Endothelial cell of hepatic sinusoid (primary cell): ENCODE data around the gene KCP.

ENCODE experiments used
- in situ Hi-C: cut with HindIII; loops from 2 replicates; pipeline ENCODE4 v1.10.0; 2017; ENCODE audit warnings: low sequenced_read_pairs

KCP gene

DNA sequence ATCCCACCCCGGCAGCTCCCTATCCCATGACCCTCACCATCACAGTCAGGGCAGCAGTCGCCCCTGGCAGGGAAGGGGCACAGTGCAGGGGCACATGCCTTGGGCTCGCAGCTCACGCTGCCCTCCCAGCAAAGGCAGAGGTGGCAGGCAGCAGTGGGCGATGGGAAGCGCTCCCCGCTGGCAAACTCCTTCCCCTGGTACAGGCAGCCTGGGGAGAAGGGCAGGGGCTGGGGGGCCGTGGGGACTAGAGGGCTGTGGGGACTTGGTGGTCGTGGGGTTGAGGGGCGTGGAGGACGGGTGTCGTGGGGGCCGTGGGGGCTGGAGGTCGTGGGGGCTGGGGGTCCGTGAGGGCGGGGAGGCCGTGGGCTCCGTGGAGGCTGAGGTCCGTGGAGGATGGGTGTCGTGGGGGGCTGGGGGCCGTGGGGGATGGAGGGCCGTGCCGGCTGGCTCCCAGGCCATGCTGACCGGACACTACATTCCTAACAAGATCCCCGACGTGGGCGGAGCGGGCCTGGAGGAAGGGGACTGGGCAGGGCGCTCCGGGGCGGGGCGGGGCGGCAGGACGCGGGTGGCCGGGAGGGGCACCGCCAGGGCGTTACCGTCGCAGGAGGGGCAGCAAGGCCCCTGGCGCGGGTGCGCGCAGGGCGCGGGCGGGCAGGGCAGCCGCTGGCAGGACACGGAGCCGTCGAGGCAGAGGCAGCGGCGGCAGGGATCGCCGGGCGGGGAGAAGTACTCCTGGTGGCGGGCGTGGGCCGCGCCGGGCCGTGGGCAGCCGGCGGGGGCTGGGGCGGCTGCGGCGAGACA lies 20.0 kb downstream of the KCP start:
- in situ Hi-C loops, result no loop called here

DNA sequence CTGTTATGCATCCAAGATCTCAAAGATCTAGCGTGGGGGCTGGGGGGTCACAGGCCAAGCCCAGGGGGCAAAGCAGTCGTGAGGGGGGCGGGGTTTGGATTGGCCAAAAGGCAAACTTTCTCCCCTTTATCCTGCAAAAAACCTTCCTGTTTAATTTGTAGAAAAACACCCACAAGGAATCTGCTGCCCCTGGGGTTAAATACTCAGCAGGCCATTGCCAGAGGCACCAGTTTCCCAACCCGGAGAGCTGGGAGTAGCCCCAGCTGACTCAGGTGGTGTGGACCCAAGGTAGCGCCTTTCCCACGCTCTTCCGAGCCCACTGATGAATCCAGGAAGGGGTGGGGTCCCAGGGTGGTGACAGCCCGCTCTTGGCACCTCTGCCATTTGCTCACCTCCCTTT lies 21.4 kb downstream of the KCP start:
- in situ Hi-C loops, result no loop called here

DNA sequence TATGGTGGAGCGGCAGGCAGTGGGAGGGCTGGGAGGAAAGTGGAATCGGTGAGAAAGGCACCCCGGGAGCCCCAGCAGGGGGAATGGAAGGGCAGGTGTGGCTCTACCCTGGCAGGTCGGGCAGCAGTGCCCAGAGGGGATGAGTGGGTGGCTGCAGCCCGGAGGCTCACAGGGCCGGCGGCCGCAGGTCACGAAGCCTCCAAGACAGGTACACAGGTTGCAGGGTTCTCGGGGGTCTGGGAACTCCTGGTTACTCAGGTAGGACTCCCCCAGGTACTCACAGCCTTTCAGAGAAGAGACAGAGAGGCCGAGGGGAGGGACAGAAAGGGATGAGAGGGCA lies 21.8 kb downstream of the KCP start:
- in situ Hi-C loops, result no loop called here

DNA sequence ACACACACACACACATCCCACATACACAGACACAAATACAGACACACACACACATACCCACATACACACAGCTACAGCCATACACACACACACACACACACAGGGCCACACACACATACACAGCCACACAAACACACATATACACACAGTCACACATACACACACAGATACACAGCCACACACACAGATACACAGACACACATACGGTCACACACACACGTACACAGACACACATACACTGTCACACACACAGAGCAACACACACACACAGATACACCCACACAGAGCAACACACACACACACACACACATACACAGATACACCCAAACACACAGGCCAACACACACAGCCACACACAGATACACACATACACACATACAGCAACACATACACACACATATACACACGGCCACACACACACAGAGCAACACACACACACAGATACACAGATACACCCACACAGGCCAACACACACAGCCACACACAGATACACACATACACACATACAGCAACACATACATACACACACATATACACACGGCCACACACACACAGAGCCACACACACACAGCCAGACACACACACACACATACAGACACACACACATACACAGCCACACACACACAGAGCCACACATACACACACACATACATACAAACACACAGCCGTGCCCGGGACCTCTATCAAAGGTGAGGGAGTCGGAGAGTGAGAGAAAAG lies 22.3 kb downstream of the KCP start:
- in situ Hi-C loops, result no loop called here

DNA sequence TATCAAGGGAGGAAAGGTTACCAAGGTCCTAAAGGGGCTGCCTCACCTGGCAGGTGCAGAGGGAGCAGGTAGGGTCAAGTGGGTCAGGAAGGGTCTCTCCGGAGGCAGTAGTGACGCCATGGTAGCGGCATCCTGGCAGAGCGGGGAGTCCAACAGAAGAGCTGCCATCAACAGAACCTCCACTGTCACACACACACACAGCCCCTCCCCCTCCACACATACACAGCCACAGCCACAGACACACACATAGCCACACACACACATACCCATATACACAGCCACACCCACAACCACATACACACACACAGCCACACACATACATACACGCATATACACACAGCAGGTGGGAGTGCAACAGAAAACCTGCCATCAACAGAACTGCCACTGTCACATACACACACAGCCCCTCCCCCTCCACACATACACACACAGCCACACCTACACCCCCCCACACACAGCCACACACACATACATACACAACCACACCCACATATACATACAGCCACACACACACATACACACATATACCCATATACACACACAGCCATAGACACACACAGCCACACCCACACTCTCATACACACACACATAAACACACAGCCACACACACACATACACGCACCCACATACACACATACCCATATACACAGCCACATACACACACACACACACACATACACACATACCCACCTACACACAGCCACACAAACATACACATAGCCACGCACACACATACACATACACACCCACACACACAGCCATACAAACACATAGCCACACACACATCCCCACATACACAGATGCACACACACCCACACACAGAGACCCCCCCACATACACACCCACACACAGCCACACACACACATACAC lies 23.1 kb downstream of the KCP start:
- in situ Hi-C loops, result no loop called here

DNA sequence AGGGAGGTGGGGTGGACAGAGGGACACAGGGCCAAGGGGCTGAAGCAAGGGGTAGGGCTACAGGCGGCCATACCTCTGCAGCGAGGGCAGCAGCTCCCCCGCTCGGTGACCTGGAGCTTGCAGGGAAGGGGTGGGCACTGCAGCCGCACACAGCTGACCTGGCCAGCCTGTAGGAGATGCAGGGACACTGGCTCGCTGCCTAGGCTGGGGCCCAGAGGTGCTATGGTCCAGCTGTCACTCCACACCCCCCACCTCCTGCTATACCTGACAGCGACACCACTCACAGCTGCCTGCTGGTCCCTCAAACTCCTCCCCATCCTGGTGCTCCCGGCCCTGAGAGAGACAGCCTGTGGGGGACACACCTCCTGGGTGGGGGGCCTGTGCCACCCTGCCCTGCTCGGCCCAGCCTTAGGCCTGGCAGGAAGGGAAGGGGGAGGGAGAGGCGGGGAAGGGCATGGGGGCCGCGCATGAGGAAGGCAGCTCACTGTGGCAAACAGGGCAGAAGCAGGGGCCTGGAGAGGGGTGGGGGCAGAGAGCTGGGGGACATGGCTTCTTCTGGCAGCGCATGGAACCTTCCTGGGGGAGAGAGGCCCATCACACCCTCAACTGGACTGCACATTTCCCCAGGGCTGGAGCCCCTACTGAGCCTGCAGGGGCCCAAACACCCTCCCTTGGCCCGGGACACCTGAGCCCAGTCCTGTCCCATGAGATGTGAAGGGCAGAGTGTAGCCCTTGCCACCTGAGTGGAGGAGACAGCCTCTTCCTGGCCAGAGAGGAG lies 23.9 kb downstream of the KCP start:
- in situ Hi-C loops, result no loop called here

DNA sequence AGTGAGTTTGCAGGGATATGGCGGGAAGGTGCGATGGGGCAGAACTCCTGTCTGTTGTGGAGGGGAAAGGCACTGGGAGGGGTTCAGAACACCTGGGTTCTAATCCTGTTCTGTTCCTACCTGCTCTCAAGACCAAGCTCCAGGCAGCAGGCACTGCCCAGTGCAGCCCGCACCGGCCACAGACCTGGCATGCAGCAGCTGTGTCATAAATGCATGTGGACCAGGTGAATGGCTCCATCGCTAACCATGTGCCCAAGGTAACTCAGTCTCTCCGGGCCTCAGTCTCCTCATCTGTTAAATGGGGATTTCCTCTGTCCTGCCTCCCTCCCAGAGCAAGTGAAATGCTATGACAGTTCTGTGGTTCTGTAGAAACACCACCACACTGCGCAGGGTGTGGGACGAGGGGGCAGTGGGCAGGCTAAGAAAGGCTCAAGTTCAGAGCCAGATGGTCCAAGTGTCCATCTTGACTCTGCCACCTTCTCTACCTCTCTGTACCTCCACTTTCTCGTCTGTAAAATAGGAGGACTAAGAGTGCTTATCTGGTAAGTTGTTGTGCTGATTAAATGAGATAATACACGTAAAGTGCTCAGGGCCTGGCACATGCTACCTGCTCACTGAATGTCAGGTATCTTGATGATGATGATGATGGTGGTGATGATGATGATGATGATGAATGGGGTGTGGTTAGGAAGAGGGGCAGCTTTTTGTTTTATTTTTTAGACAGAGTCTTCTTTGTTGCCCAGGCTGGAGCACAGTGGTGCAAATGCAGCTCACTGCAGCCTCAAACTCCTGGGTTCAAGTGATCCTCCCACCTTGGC lies 24.9 kb downstream of the KCP start:
- in situ Hi-C loops, result no loop called here

DNA sequence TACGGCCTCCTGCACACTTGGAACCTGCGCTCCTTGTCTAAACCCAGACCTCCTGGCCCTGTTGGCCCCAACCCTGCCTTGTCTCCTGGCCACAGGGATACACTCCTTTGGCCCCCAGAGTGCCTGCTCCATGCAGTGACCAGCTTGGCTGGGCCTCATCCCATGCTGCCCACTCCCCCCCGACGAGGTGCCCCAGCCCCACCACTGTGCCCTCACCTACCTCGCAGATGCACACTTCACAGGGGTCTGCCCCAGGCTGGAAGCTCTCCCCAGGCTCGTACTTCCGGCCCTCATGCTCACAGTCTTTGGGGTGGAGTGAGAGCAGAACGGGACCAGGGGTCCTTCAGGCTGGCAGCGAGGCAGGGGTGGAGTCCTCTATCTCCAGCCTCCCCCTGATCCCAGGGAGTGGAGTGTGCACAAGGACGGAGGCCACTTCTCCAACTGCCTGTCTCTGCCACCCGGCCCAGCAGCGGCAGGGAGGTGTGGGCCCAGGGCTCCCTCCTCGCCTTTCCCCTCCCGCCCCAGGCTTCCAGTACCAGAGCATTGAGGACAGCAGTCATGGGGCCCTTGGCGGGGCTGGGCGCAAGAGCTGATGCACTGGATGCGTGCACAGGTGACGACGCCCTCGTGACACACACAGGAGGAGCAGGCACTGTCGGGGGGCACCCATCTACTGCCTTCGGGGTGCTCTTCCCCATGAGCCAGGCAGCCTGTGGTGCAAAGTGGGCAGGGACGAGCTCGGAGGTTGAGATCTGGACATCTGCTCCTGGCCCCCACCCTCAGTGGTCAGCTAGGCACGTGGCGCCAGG lies 25.7 kb downstream of the KCP start:
- in situ Hi-C loops, result no loop called here

DNA sequence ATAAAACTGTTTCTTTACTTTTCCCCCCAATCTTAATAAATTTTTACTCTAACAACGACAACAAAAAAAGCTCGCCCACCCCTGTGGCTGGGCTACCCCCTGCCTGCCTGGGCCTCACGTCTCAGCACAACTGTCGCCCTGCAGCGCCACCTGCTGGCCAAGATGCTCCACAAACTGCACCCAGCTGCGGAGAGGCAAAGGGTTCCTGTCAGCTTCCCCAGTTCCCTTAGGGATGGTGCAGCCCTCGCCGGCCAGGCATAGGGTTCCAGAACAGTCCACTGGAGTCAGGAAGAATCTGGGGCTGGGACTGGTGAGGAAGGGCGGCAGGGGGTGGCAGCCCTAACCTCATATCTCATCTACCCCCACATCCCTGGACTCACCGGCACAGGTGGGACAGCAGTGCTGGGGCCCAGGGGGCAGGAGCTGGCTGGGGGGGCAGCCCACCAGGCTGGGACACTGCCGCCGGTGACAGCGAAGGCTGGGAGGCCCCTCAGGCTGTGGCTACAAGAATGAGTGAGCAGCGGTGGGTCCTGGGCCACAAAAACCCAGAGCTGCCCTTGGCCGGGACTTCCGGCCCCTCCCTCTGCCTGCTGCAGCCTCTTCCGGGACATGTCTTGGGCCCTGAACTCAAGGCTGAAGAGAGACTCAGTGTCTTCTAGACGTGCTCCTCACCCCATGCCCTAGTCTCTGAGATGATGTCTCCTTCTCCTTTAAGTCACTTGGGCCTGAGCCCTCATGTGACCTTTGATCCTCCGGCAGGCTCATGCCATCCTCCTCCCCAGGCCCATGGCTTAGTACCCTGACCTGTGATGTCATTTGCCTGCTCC lies 26.7 kb downstream of the KCP start:
- in situ Hi-C loops, result no loop called here

DNA sequence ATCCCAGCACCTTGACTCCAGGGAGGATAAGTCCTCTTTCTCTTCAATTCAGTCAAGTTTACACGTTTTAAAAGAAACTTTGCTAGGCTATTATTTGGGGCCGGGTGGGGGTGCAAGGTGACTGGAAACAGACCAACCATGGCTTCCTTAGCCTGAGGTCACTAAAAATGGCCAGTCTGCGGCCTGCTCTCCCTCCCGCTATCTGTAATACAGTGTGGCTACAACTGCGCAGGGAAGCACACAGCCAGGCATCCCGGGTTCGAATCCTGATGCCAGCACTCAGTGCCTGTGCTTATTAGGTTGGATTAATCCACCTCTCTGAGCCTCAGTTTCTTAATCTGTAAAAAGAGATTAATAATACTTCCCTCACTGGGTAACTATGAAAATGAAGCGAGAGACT lies 28.4 kb downstream of the KCP start:
- in situ Hi-C loops, result no loop called here

DNA sequence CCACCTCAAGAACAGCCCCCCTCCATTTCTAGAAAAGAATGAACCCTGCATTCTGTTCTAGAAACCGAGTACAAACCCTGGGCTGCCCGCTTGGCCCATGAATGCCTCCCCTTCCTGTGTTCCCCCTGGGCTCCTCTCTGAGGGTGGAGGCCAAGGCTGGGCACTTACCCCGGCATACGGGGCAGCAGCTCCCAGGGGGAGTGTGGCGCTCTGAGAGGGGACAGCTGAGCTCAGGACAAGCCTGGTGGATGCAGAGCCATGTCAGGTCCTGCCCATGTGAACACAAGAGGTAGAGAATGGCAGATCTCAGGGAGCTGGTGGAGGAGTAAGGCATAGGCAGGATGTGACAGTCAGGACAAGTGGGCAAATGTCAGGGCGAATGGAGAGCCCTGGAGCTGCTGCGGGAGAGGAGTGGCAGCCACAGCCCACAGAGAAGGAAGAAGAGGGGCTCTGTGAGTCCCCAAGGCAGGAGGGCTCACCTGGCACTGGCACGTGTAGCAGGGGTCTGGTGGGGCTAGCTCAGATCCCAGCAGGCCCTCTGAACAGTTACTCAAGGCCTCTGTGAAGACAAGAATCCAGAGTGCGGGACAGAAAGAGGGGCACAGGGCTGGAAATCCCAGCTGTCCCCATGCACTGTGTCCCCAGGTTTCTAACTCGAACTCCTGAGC lies 28.9 kb downstream of the KCP start:
- in situ Hi-C loops, result no loop called here

DNA sequence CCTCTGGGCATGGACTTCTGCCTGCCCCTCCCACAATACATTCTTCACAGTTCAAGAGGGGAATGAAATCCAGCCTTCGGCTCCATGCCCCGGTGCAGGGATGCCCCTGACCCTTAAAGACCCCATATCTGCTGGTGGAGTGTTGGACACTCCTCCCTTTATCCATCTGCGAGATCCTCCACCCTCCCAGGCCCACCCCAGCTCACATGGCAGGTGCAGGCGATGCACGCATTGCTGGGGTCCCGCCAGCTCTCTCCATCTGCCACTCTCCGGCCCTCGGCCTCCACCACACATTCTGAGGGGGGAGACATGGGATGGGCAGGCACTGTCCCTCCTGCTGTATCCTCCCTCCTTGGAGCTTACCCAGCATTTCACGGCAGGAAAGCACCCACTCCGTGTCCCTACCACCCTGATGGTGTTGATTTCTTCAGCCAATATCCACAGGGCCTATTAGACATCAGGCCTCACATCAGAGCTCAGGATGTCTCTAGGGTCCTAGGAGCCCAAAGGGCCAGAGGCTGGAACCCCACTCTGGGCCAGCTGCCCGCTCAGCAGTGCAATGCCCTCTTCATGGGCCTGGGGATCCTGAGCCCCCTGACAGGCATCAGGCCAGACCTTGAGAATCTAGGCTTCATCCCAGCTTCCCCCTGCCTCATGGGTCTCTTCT lies 29.6 kb downstream of the KCP start:
- in situ Hi-C loops, result no loop called here

DNA sequence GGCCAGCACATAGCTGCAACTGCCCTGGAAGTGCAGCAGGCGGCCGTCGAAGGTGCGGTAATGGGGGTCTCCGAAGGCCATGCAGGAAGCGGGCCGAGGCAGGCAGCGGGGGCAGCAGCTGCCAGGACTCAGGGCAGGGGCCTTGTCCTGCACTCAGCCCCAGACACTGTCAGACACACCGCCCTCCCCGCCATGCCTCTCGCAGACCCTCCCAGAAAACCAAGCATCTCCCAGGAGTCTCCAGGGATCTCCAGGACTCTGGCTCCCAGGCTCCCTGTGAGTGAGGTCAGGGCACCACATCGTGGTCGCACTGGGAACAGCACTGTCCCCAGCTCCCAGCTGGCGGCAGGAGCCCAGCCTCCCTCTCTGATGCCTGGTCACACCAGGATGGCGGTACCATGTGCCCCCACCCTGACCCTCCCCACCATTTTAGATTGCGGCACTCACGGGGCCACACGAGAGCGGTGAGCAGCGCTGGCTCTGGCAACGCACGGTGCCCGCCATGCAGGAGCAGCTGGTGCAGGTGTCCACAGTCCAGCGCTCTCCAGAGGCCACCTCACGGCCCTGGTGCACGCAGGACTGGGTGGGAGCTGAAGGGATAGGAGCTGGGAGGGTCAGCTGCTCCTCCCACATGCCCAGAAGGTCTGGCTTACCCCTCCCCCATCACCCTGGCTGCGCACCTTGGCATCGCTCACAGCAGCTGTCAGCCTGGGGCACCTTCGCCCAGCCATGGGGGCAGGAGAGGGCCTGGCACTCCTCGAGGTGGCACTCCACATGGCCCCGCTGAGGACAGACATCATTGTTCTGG lies 30.4 kb downstream of the KCP start:
- in situ Hi-C loops, result no loop called here

DNA sequence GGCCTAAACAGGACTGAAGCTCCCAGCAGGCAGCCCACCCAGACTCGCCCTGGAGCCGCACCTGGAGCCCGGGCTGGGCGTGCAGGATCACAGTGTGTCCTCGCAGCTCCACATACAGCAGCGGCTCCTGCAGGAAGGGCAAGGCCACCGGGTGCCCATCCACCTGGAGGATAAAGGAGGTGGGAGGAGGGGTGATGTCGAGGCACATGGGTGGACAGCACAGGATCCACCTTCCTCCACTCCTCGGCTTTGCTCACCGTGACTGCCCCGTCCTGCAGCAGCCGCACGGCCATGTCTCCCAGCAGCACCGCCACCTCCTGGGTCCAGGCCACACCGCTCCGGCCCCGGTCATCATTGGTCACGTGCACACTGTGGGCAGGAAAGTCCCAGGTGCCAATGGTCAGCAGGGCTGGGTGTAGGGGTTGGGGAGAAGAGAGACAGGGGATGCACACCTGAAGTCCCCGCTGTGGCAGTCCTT lies 31.0 kb downstream of the KCP start:
- in situ Hi-C loops, result no loop called here

DNA sequence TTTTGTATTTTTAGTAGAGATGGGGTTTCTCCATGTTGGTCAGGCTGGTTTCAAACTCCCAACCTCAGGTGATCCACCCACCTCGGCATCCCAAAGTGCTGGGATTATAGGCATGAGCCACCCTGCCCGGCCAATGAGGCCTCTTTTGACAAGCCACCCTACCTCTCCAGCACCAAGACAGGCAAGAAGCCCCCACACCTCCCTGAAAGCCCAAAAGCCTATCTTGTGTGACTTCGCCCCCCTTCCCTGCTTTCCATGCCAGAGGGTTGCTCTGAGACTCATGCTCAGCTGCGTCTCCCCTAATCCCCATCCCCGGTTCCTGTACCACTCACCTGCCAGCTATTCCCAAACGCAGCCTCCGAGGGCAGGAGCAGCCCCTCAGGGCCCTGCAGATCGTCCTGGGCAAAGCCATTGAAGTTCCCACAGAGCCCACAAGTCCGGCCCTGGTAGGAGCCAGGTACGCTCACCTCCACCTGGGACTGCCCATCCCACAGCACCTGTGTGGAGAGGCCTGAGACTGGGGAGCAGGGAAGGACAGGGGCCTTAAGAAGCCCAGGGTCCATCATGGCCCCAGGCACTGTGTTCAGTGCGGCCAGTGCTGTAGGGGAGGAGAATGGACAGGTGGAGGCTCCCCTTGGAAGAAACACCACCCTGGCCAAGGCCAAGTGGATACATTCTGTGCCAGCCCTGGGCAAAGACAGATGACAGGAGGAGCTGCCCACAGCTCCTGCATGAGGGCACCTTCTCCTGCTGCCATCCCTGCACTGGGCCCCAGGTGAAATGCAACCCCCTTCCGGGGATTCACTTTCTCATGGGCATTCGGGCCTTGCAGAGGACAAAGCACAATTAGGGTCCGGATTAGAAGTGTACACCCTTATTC lies 32.0 kb downstream of the KCP start:
- in situ Hi-C loops, result no loop called here
